IMR-90 (cell line): ENCODE data around the gene GPR39. TPM values are rescaled to one million over a fixed set of nuclear protein-coding genes. Genes with fewer than 3 reads are reported as not detected.

ENCODE experiments used
- ATAC-seq: fragments of 200-7000 bp; cut with Tn5 transposase; 2 replicates; pipeline ENCODE4 v1.9.1; 2020; ENCODE audit warnings: low read depth, mild to moderate bottlenecking, moderate library complexity
- BruUV-seq: library from RNA; stranded (reverse); fragments of 400-500 nt; replicated peaks from 2 replicates; lab custom pipeline; 2021; lab: Mats Ljungman, UMichigan
- CTCF ChIA-PET: fragments of 300-600 bp; formaldehyde crosslinking; extraction: SDS; loops from one replicate; lab custom pipeline; 2021; ENCODE audit warnings: antibody characterized with exemption; lab: Yijun Ruan, JAX
- POLR2A ChIA-PET: fragments of 300-600 bp; sonication (Branson Sonifier 250); formaldehyde crosslinking; loops from one replicate; lab custom pipeline; 2022; ENCODE audit warnings: antibody characterized with exemption; ENCODE audit not compliant: unreplicated experiment; lab: Charles Lee
- DNase-seq: peaks from one replicate; pipeline ENCODE4 v3.0.0; 2013
- H2AFZ ChIP-seq: replicated peaks from 2 replicates; pipeline ENCODE3; 2013; ENCODE audit warnings: low read length, mild to moderate bottlenecking; ENCODE audit not compliant: poor library complexity
- H2AK5ac ChIP-seq: 2 replicates; pipeline ENCODE4 v1.6.1; 2013; ENCODE audit warnings: low read depth, low read length, inconsistent platforms
- H2AK9ac ChIP-seq: replicated peaks from 2 replicates; pipeline ENCODE3; 2013; ENCODE audit warnings: mild to moderate bottlenecking, low read depth, low read length, moderate library complexity; ENCODE audit not compliant: poor library complexity
- H2BK120ac ChIP-seq: 2 replicates; pipeline ENCODE4 v1.6.1; 2013; ENCODE audit warnings: low read depth, low read length, inconsistent platforms
- H2BK15ac ChIP-seq: 3 replicates; pipeline ENCODE4 v1.6.1; 2013; ENCODE audit warnings: low read depth, low read length, inconsistent platforms
- H2BK20ac ChIP-seq: 2 replicates; pipeline ENCODE4 v1.6.1; 2013; ENCODE audit warnings: low read depth, mild to moderate bottlenecking, inconsistent platforms, low read length, moderate library complexity
- H2BK5ac ChIP-seq: 2 replicates; pipeline ENCODE4 v1.6.1; 2013; ENCODE audit warnings: mild to moderate bottlenecking, low read depth, low read length, inconsistent platforms; ENCODE audit not compliant: poor library complexity, severe bottlenecking
- H3K14ac ChIP-seq: replicated peaks from 2 replicates; pipeline ENCODE4 v1.6.1; 2013; ENCODE audit warnings: low read depth, low read length, inconsistent platforms
- H3K18ac ChIP-seq: 2 replicates; pipeline ENCODE4 v1.6.1; 2013; ENCODE audit warnings: low read depth, low read length, control low read depth
- H3K23ac ChIP-seq: 2 replicates; pipeline ENCODE4 v1.6.1; 2013; ENCODE audit warnings: low read depth, low read length, inconsistent platforms
- H3K27ac ChIP-seq: 2 replicates; pipeline ENCODE4 v1.5.1; 2013; ENCODE audit warnings: mild to moderate bottlenecking, control low read depth, low read length; ENCODE audit not compliant: insufficient read depth
- H3K27me3 ChIP-seq: 2 replicates; pipeline ENCODE4 v1.6.1; 2013; ENCODE audit warnings: low read length; ENCODE audit not compliant: control insufficient read depth, insufficient read depth
- H3K36me3 ChIP-seq: 2 replicates; pipeline ENCODE4 v1.6.1; 2013; ENCODE audit warnings: low read length, mixed read lengths; ENCODE audit not compliant: control insufficient read depth, insufficient read depth
- H3K4ac ChIP-seq: 2 replicates; pipeline ENCODE4 v1.6.1; 2013; ENCODE audit warnings: low read depth, low read length, inconsistent platforms
- H3K4me1 ChIP-seq: 2 replicates; pipeline ENCODE4 v1.6.1; 2013; ENCODE audit warnings: low read length, mixed read lengths; ENCODE audit not compliant: control insufficient read depth, insufficient read depth
- H3K4me2 ChIP-seq: 2 replicates; pipeline ENCODE4 v1.6.1; 2013; ENCODE audit warnings: low read depth, mild to moderate bottlenecking, control low read depth, low read length, moderate library complexity
- H3K4me3 ChIP-seq: 2 replicates; pipeline ENCODE4 v1.5.1; 2013; ENCODE audit warnings: low read depth, mild to moderate bottlenecking, control low read depth, low read length, moderate library complexity; ENCODE audit not compliant: insufficient read depth
- H3K56ac ChIP-seq: 2 replicates; pipeline ENCODE4 v1.6.1; 2013; ENCODE audit warnings: low read length, inconsistent platforms; ENCODE audit not compliant: insufficient read depth; ENCODE audit errors: extremely low read depth
- H3K79me1 ChIP-seq, 2 experiments: 2 replicates each; pipeline ENCODE4 v1.6.1; 2013; ENCODE audit warnings: low read length in 2 of 2, inconsistent platforms in 1 of 2, low read depth in 1 of 2
- H3K9ac ChIP-seq: 2 replicates; pipeline ENCODE4 v1.6.1; 2013; ENCODE audit warnings: low read depth, low read length, control low read depth
- H3K9me1 ChIP-seq: 2 replicates; pipeline ENCODE4 v1.6.1; 2013; ENCODE audit warnings: low read length, inconsistent platforms; ENCODE audit not compliant: insufficient read depth
- H3K9me3 ChIP-seq: 2 replicates; pipeline ENCODE4 v1.6.1; 2013; ENCODE audit warnings: low read length; ENCODE audit not compliant: control insufficient read depth, insufficient read depth
- H4K20me1 ChIP-seq: 2 replicates; pipeline ENCODE4 v1.6.1; 2013; ENCODE audit warnings: low read length, inconsistent platforms; ENCODE audit not compliant: insufficient read depth
- H4K5ac ChIP-seq: 2 replicates; pipeline ENCODE4 v1.6.1; 2013; ENCODE audit warnings: mild to moderate bottlenecking, low read depth, low read length, control low read depth
- H4K8ac ChIP-seq, 2 experiments: 2 replicates each; pipeline ENCODE4 v1.6.1; 2013; ENCODE audit warnings: low read depth in 2 of 2, low read length in 2 of 2, control low read depth in 1 of 2, inconsistent platforms in 1 of 2
- H4K91ac ChIP-seq: 2 replicates; pipeline ENCODE4 v1.6.1; 2013; ENCODE audit warnings: low read depth, low read length, inconsistent platforms; ENCODE audit not compliant: insufficient read depth
- BHLHE40 ChIP-seq: fragments of 150-350 bp; IDR thresholded peaks from 2 replicates; pipeline ENCODE4 v1.6.1; 2016; ENCODE audit warnings: mild to moderate bottlenecking, low read depth, low read length
- WGBS, 2 experiments: methylation state at CpG; one replicate each; pipeline versions ENCODE4 v1.1.5 to v1.1.7; 2013; ENCODE audit warnings: missing lambda C conversion rate in 2 of 2; ENCODE audit not compliant: insufficient read length in 1 of 2; ENCODE audit errors: extremely low coverage in 2 of 2; 5-methylcytosine and 5-hydroxymethylcytosine counted together
- dilution Hi-C: fragments of 300-500 bp; cut with HindIII; formaldehyde crosslinking; loops from one replicate; pipeline ENCODE4 v1.14.3; 2018; ENCODE audit warnings: low sequenced_read_pairs; ENCODE audit not compliant: unreplicated experiment
- in situ Hi-C: fragments of 300-500 bp; cut with MboI; formaldehyde crosslinking; loops from 3 replicates; pipeline ENCODE4 v1.14.3; 2019; ENCODE audit warnings: low sequenced_read_pairs, inconsistent platforms, mixed read lengths
- intact Hi-C: fragments of 100-400 bp; cut with micrococcal nuclease; formaldehyde crosslinking; loops from 2 replicates; pipeline ENCODE4 v1.10.0; 2022
- polyA plus RNA-seq, 3 experiments: library from polyadenylated mRNA; depleted of rRNA; stranded (reverse); fragments of >200 nt; gene quantifications; 2 replicates each; pipeline ENCODE4 v1.2.3, GENCODE V29; 2012; ENCODE audit warnings: low replicate concordance in 1 of 3
- total RNA-seq: library from RNA; depleted of rRNA; stranded (reverse); fragments of >200 nt; gene quantifications from 2 replicates; pipeline ENCODE4 v1.2.3, GENCODE V29; 2012

GPR39 gene
- total and polyA plus RNA-seq, 2 of the 4 experiments (the other 2 are of a cell fraction): 4.4 to 9.0 TPM

DNA sequence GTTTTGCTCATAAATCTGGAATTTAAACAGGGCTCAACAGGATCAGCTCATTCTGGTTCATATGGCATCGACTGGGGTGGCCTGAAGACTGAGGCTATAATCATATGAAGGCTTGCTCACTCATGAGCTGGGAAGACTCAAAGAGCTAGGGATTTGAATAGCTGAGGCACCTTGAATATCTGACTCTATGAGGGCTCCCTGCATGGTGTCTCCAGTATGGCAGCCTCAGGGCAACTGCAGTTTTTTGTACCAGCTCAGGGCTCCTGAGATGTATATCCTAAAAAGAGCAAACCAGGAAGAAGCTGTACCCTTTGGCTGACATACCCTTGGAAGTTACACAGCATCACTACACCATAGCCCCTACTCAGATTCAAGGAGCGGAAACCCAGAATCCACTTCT, 15.3 kb upstream of the GPR39 start:
- no CpG with 5 or more reads among the region's 2 CpGs for WGBS, 2 experiments
- BruUV-seq: no TSS peak

More for the DNA sequence above, 15.3 kb upstream of the GPR39 start:
- Histone ChIP-seq H2BK5ac (no peak overlapping the region), H4K5ac (no peak overlapping the region), H3K27me3 (peaks cover 9% of the 10 kb centered on the region), H3K4me1 (no peaks in the 10 kb centered on the region), H3K27ac (no peak overlapping the region), H3K14ac (no peak overlapping the region), H2BK120ac (no peak overlapping the region), H4K8ac (no peak overlapping the region), H2AK9ac (no peak overlapping the region), H2AFZ (no peak overlapping the region), H3K56ac (no peak overlapping the region), H3K23ac (no peak overlapping the region), H3K36me3 (no peaks in the 10 kb centered on the region), H3K9me1 (no peaks in the 10 kb centered on the region), H3K79me1 (no peaks in the 10 kb centered on the region), H4K91ac (no peak overlapping the region), H2AK5ac (no peak overlapping the region), H2BK15ac (no peak overlapping the region), H3K9ac (no peak overlapping the region), H3K18ac (no peak overlapping the region), H4K20me1 (no peaks in the 10 kb centered on the region), H3K4ac (no peak overlapping the region), H3K4me2 (no peak overlapping the region), H2BK20ac (no peak overlapping the region), H3K9me3 (no peaks in the 10 kb centered on the region; the same call in 1 of the 2 replicates), H3K4me3 (no peak overlapping the region)
- ATAC-seq: no peak
- no peak for TF ChIP-seq BHLHE40
- in situ Hi-C loops: no loop called here
- intact Hi-C loops: no loop called here
- CTCF ChIA-PET: interaction anchor here (1.3 kb wide), 1 partner anchor 52 kb away, joined by 6 read pairs; no protein-coding TSS in a partner anchor
- dilution Hi-C loops: no loop called here
- POLR2A ChIA-PET: no interaction called here
- no peak for DNase-seq
